Natural killer cell (primary cell): ENCODE results near the gene GHRHR. TPM values are rescaled to one million over a fixed set of nuclear protein-coding genes. Genes with fewer than 3 reads are reported as not detected.

ENCODE experiments used
- ATAC-seq, 3 donors: fragments of 150-1000 bp in 2 of 3; fragments of 200-7000 bp in 1 of 3; cut with Tn5 transposase; 1 replicate in 1 of 3; 2 replicates in 2 of 3; pipeline ENCODE4 v1.10.0; 2021; ENCODE audit warnings: mild to moderate bottlenecking in 2 of 3, moderate library complexity in 2 of 3
- DNase-seq, 2 donors: peaks; one replicate each; pipeline versions ENCODE4 v3.0.0 to v3.0.0-alpha.2; 2013 to 2021; ENCODE audit warnings: mixed read lengths in 1 of 2
- H3K27ac ChIP-seq: one replicate; pipeline ENCODE4 v1.5.1; 2013; ENCODE audit warnings: mild to moderate bottlenecking, low read length
- H3K27me3 ChIP-seq: one replicate; pipeline ENCODE4 v1.6.1; 2013; ENCODE audit warnings: low read length; ENCODE audit not compliant: control insufficient read depth, insufficient read depth
- H3K36me3 ChIP-seq: one replicate; pipeline ENCODE4 v1.6.1; 2013; ENCODE audit warnings: low read length; ENCODE audit not compliant: control insufficient read depth, insufficient read depth
- H3K4me1 ChIP-seq: one replicate; pipeline ENCODE4 v1.6.1; 2013; ENCODE audit warnings: low read length; ENCODE audit not compliant: control insufficient read depth, insufficient read depth
- H3K4me3 ChIP-seq: one replicate; pipeline ENCODE4 v1.5.1; 2013; ENCODE audit warnings: low read length
- H3K9me3 ChIP-seq: one replicate; pipeline ENCODE4 v1.6.1; 2013; ENCODE audit warnings: low read length; ENCODE audit not compliant: control insufficient read depth, insufficient read depth
- H3K27ac Mint-ChIP-seq, 2 donors: one replicate each; pipeline ENCODE4 v1.8.0; 2022; ENCODE audit warnings: mild to moderate bottlenecking in 2 of 2, mixed read lengths in 2 of 2, moderate library complexity in 1 of 2
- H3K27me3 Mint-ChIP-seq, 2 donors: one replicate each; pipeline ENCODE4 v1.8.0; 2022; ENCODE audit warnings: low read depth in 2 of 2, mixed read lengths in 2 of 2
- H3K36me3 Mint-ChIP-seq: one replicate; pipeline ENCODE4 v1.8.0; 2022; ENCODE audit warnings: mixed read lengths
- H3K4me1 Mint-ChIP-seq, 2 donors: one replicate each; pipeline ENCODE4 v1.8.0; 2022; ENCODE audit warnings: mixed read lengths in 2 of 2
- H3K4me3 Mint-ChIP-seq: one replicate; pipeline ENCODE4 v1.8.0; 2022; ENCODE audit warnings: mild to moderate bottlenecking, moderate library complexity, mixed read lengths
- H3K9me3 Mint-ChIP-seq, 2 donors: one replicate each; pipeline ENCODE4 v1.8.0; 2022; ENCODE audit warnings: mixed read lengths in 2 of 2
- CTCF ChIP-seq: fragments of 200-600 bp; IDR thresholded peaks from one replicate; pipeline ENCODE4 v1.8.0; 2022; ENCODE audit warnings: antibody characterized with exemption
- WGBS: methylation state at CpG from one replicate; pipeline ENCODE4 v1.1.7; 2013; ENCODE audit warnings: missing lambda C conversion rate; ENCODE audit not compliant: insufficient coverage; 5-methylcytosine and 5-hydroxymethylcytosine counted together
- intact Hi-C: fragments of 100-400 bp; cut with micrococcal nuclease; formaldehyde crosslinking; loops from one replicate; pipeline ENCODE4 v1.14.2; 2022
- total RNA-seq, 4 donors: library from RNA; stranded (reverse); fragments of 120-200 nt in 1 of 4; gene quantifications; one replicate each; pipeline versions ENCODE4 v1.2.3 to v1.2.4, GENCODE V29; 2013 to 2022

The GHRHR gene
- total RNA-seq, 3 donors from 2014 or later (not counting 1 experiment from before 2014, with no cell fraction given): not detected

- DNase-seq: no peak
- peaks cover 21 to 31% of the 10 kb centered on the region in 2 donors for H3K27me3 Mint-ChIP-seq
- no peaks in the 10 kb centered on the region for H3K27me3 ChIP-seq
- no peaks in the 10 kb centered on the region for H3K36me3 ChIP-seq
- H3K4me1 ChIP-seq: no peaks in the 10 kb centered on the region
- H3K27ac ChIP-seq: no peak overlapping the region
- H3K4me1 Mint-ChIP-seq: no peaks in the 10 kb centered on the region
- H3K4me3 ChIP-seq: no peak overlapping the region
- no peak for ATAC-seq
- TF ChIP-seq CTCF: no peak
- intact Hi-C loops: no loop called here
- no peak overlapping the region for H3K4me3 Mint-ChIP-seq
- H3K36me3 Mint-ChIP-seq: peaks cover 1% of the 10 kb centered on the region
- H3K9me3 Mint-ChIP-seq: peaks cover 2% of the 10 kb centered on the region in 2 donors
- no peak overlapping the region for H3K27ac Mint-ChIP-seq
- H3K9me3 ChIP-seq: peaks cover 4% of the 10 kb centered on the region
Measured at GRCh38 chr7:30950197-30950596, 13.6 kb upstream of the GHRHR start.

GRCh38 chr7:30954914-30955313, 8.8 kb upstream of the GHRHR start:
- Histone ChIP-seq H3K4me3 (no peak overlapping the region), H3K27ac (no peak overlapping the region), H3K27me3 (no peaks in the 10 kb centered on the region), H3K9me3 (peaks cover 4% of the 10 kb centered on the region), H3K36me3 (no peaks in the 10 kb centered on the region), H3K4me1 (no peaks in the 10 kb centered on the region)
- intact Hi-C loops: no loop called here
- no peaks in the 10 kb centered on the region for H3K4me1 Mint-ChIP-seq
- no peak overlapping the region for H3K4me3 Mint-ChIP-seq
- peaks cover 0 to 3% of the 10 kb centered on the region in 2 donors for H3K9me3 Mint-ChIP-seq
- TF ChIP-seq CTCF: no peak
- peaks cover 20 to 39% of the 10 kb centered on the region in 2 donors for H3K27me3 Mint-ChIP-seq
- H3K36me3 Mint-ChIP-seq: no peaks in the 10 kb centered on the region
- ATAC-seq: no peak
- DNase-seq: no peak
- 72% methylated on average over 2 of the region's 4 CpGs for WGBS
- H3K27ac Mint-ChIP-seq: no peak overlapping the region

GRCh38 chr7:30956704-30957103, 7.0 kb upstream of the GHRHR start:
- Mint-ChIP-seq H3K9me3 (peaks cover 0 to 3% of the 10 kb centered on the region in 2 donors), H3K27ac (no peak overlapping the region), H3K4me1 (no peaks in the 10 kb centered on the region), H3K4me3 (no peak overlapping the region), H3K36me3 (no peaks in the 10 kb centered on the region), H3K27me3 (peaks cover 21 to 31% of the 10 kb centered on the region in 2 donors)
- no CpG with 5 or more reads among the region's 1 CpG for WGBS
- Histone ChIP-seq H3K9me3 (peaks cover 4% of the 10 kb centered on the region), H3K4me3 (no peak overlapping the region), H3K27me3 (no peaks in the 10 kb centered on the region), H3K4me1 (no peaks in the 10 kb centered on the region), H3K36me3 (no peaks in the 10 kb centered on the region), H3K27ac (no peak overlapping the region)
- no peak for TF ChIP-seq CTCF
- DNase-seq: no peak
- intact Hi-C loops: no loop called here
- no peak for ATAC-seq

GRCh38 chr7:30965372-30965771, 1.6 kb downstream of the GHRHR start:
- no peaks in the 10 kb centered on the region for H3K36me3 Mint-ChIP-seq
- H3K27me3 Mint-ChIP-seq: peaks cover 7% of the 10 kb centered on the region in 2 donors
- no peak for ATAC-seq
- TF ChIP-seq CTCF: no peak
- 74% methylated on average over 4 of the region's 4 CpGs for WGBS
- H3K4me3 Mint-ChIP-seq: no peak overlapping the region
- H3K9me3 Mint-ChIP-seq: no peaks in the 10 kb centered on the region
- no peak overlapping the region for H3K4me3 ChIP-seq
- no peaks in the 10 kb centered on the region for H3K27me3 ChIP-seq
- intact Hi-C loops: no loop called here
- no peak for DNase-seq
- no peaks in the 10 kb centered on the region for H3K36me3 ChIP-seq
- H3K27ac Mint-ChIP-seq: no peak overlapping the region
- no peaks in the 10 kb centered on the region for H3K4me1 ChIP-seq
- no peak overlapping the region for H3K27ac ChIP-seq
- H3K9me3 ChIP-seq: no peaks in the 10 kb centered on the region
- no peaks in the 10 kb centered on the region for H3K4me1 Mint-ChIP-seq
